ENCODE data around the gene PRRX1.

Gene PRRX1

GRCh38 chr1:170692866-170693575, 29.1 kb downstream of the PRRX1 start:
- no peak for FAIRE-seq

- FAIRE-seq, result no peak
Measured at GRCh38 chr1:170694172-170694926, 30.4 kb downstream of the PRRX1 start.

- FAIRE-seq, result no peak
Measured at GRCh38 chr1:170695955-170696590, 32.1 kb downstream of the PRRX1 start.

- no peak for FAIRE-seq
Measured at GRCh38 chr1:170696591-170697290, 32.8 kb downstream of the PRRX1 start.

- no peak for FAIRE-seq
Measured at GRCh38 chr1:170697316-170697715, 33.4 kb downstream of the PRRX1 start.

- no peak for FAIRE-seq
Measured at GRCh38 chr1:170698301-170699275, 34.7 kb downstream of the PRRX1 start.

GRCh38 chr1:170699696-170700095, 35.8 kb downstream of the PRRX1 start:
- FAIRE-seq, result no peak

GRCh38 chr1:170700842-170701615, 37.1 kb downstream of the PRRX1 start:
- no peak for FAIRE-seq

- FAIRE-seq, result no peak
Measured at GRCh38 chr1:170701962-170702361, 38.0 kb downstream of the PRRX1 start.

GRCh38 chr1:170703591-170703990, 39.7 kb downstream of the PRRX1 start:
- FAIRE-seq, result no peak

- no peak for FAIRE-seq
Measured at GRCh38 chr1:170704256-170704655, 40.3 kb downstream of the PRRX1 start.

- no peak for FAIRE-seq
Measured at GRCh38 chr1:170705981-170706380, 42.0 kb downstream of the PRRX1 start.

- no peak for FAIRE-seq
Measured at GRCh38 chr1:170707117-170707516, 43.2 kb downstream of the PRRX1 start.

GRCh38 chr1:170707959-170708655, 44.2 kb downstream of the PRRX1 start:
- FAIRE-seq, result no peak

GRCh38 chr1:170711682-170712081, 47.8 kb downstream of the PRRX1 start:
- no peak for FAIRE-seq

GRCh38 chr1:170714163-170714562, 50.2 kb downstream of the PRRX1 start:
- no peak for FAIRE-seq

- FAIRE-seq, result no peak
Measured at GRCh38 chr1:170714938-170715337, 51.0 kb downstream of the PRRX1 start.

GRCh38 chr1:170716835-170717429, 53.0 kb downstream of the PRRX1 start:
- no peak for FAIRE-seq

GRCh38 chr1:170720661-170721060, 56.7 kb downstream of the PRRX1 start:
- FAIRE-seq, result no peak

GRCh38 chr1:170721621-170722020, 57.7 kb downstream of the PRRX1 start:
- no peak for FAIRE-seq
